GM21515 (cell line): ENCODE measurements around the gene PMPCA.
"Not testable (repeated sequence)": the region's sequence is repeated elsewhere in the genome, so short reads cannot be mapped to it uniquely, and the experiment has no call there.

Source experiments
- ATAC-seq: cut with Tn5 transposase; IDR thresholded peaks from one replicate; pipeline ENCODE4 v1.9.1; 2021; ENCODE audit not compliant: unreplicated experiment

The PMPCA gene

DNA sequence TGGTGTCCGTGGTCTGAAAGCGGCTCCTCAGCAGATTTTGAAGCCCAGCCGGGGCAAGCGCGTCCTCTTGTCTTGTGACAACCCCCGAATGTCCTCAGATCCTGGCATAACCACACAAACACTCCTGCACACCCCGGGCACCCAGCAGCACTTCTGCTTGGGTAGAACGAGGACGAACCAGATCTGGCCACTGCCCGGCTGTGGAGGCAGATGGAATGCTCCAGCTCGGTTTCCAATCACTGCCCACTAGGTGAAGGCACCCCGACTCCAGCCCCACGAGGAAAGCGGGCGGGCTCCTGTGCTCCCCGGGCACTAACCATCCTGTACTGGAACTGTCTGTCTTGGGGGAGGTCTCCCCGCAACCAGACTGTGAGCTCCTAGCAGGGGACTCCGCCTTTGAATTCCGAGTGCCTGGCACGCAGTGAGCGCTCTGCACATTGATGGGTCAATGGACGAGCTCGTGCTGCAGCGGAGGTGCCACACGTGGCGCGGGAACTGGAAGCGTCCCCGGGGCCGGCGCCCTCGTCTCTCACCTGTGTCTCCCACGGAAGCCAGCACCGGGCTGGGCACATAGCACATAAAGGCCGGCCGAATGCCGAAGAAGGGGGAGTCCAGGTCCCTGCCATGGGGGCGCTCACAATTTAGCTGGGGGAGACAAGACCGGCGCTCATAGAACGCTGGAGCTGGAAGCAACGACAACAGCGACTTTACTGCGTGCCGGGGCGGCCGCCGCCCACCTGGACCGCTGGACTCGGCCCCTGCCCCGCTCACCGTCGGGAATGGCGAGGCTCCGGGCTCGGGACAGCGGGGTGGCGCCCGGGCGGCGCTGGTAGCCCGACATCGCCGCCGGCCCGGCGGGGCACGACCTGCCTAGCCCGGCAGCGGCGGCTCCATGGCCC, 652 bp upstream of the PMPCA start:
- peak; percentile 20 for ATAC-seq

DNA sequence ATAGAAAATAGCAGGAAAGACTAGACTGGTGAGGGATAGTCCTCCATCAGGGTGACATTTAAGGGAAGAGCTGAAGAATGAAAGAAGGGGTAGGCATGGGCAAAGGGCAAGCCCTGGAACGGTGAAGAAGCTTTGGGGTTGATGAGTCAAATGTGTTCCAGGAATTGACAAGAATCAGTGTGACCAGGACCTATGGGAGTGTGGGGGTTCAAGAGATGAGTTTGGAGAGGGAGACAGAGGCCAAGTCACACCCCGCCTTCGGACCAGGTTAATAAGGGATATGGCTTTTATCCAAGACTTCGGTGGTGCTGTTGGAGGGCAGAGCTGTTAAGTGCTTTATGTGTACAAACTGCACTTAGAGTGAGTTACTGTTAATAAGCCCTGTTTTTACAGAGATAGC, 920 bp downstream of the PMPCA start:
- no peak for ATAC-seq

DNA sequence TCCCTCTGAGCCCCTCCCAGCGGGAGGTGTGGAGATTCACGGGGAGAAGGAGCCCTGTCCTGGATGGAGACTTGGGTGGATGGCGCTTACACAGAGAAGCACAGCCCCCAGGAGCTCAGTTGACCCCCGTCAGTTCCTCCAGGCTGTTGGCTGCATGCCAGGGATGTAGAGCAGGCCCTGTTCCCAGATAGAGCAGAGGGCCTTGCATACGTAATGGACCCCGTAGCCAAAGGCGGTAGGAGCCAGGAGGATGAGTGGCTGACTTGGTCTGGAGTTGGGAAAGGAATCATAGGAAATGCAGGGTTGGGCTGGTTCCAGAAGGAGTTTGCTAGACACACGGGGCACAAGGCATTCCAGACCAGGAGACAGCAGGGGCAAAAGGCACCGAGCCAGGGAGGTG, 2.5 kb downstream of the PMPCA start:
- ATAC-seq: no peak

DNA sequence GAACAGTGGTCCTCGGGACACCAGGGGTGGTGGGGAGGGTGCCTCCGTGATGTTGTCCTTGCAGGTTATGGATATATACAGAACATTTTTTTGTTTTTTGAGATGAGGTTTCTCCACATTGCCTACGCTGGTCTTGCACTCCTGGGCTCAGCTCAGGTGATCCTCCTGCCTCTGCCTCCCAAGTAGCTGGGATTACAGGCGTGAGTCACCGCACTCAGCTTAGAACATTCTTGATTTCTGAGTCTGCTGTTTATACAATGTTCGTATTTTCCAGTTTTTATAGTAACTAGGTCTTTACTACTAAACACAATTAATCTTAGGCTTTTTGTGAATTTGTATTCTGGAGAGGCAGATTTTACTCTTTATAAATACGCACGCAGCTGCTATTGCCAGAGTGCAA, 6.0 kb downstream of the PMPCA start:
- ATAC-seq: no peak

DNA sequence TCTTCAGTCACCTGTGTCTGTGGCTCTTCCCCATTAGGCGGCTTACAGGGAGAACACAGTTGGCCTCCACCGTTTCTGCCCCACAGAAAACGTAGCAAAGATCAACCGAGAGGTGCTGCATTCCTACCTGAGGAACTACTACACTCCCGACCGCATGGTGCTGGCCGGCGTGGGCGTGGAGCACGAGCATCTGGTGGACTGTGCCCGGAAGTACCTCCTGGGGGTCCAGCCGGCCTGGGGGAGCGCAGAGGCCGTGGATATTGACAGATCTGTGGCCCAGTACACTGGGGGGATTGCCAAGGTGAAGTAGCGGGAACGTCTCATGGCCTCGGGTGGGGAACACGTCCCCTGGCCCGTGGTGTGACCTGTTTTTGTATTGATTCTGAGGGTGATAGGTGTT, 6.5 kb downstream of the PMPCA start:
- no peak for ATAC-seq

DNA sequence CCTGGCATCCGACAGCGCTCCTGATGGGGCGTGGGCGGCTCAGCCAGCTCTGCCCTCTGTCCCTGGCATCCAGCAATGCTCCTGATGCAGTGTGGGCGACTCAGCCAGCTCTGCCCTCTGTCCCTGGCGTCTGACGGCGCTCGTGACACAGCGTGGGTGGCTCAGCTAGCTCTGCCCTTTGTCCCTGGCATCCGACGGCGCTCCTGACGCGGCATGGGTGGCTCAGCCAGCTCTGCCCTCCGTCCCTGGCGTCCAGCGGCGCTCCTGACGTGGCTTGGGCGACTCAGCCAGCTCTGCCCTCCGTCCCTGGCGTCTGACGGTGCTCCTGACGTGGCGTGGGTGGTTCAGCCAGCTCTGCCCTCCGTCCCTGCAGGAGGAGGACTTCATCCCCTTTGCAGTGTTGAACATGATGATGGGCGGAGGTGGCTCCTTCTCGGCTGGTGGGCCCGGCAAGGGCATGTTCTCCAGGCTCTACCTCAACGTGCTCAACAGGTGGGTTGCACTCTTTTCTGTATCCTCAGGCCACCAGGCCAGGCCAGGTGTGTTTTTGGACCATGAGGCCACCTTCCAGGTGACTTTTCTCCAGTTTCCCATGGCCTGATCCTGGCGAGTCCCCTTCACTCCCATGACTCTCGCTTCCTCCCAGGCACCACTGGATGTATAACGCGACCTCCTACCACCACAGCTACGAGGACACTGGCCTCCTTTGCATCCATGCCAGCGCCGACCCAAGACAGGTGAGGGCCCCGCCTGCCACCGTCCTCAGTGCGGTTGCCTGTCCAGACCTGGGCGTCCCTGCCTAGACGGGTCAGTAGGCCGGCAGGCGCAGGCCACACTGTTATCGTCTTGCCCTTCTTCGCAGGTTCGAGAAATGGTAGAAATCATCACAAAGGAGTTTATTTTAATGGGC, 8.0 kb downstream of the PMPCA start:
- no peak for ATAC-seq

DNA sequence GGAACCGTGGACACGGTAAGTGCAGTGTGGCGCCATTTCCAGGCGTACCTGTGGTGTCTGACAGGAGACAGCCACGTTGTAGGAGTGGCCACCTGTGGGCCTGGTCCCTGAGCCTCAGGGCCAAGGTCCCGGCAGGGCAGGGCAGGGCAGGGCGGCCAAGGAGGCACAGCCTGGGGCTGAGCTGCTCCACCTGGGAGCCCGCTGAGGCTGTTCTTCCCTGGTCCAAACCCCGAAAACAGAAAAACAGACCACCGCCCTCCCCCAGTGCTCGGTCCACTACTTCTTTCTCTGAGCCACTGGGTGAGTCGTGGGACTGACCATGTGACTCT, 8.6 kb downstream of the PMPCA start:
- no peak for ATAC-seq

DNA sequence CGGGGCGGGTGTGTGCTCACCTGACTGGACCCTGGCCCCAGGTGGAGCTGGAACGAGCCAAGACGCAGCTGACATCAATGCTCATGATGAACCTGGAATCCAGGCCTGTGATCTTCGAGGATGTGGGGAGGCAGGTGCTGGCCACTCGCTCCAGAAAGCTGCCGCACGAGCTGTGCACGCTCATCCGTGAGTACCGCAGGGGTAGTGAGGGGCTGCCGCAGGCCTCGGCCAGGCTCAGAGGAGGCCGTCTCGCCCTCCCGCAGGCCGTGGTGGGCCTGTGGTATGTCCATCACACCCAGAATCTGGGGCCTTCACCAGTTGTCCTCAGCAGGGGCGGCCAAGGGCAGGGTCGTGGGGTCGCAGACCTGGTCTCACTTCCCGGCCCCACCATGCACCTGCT, 11.3 kb downstream of the PMPCA start:
- ATAC-seq: no peak

DNA sequence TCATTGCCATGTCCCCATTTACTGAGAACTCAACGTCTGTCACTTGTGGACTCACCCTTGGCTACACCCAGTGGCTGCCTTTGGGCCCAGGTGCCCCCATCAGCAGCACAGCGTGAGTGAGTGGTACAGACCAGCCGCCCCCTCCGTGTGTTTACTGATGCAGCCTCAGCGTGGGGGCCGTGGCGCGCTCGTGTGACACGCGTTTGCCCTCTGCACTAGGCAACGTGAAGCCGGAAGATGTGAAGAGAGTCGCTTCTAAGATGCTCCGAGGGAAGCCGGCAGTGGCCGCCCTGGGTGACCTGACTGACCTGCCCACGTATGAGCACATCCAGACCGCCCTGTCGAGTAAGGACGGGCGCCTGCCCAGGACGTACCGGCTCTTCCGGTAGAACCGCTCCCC, 12.4 kb downstream of the PMPCA start:
- no peak for ATAC-seq

DNA sequence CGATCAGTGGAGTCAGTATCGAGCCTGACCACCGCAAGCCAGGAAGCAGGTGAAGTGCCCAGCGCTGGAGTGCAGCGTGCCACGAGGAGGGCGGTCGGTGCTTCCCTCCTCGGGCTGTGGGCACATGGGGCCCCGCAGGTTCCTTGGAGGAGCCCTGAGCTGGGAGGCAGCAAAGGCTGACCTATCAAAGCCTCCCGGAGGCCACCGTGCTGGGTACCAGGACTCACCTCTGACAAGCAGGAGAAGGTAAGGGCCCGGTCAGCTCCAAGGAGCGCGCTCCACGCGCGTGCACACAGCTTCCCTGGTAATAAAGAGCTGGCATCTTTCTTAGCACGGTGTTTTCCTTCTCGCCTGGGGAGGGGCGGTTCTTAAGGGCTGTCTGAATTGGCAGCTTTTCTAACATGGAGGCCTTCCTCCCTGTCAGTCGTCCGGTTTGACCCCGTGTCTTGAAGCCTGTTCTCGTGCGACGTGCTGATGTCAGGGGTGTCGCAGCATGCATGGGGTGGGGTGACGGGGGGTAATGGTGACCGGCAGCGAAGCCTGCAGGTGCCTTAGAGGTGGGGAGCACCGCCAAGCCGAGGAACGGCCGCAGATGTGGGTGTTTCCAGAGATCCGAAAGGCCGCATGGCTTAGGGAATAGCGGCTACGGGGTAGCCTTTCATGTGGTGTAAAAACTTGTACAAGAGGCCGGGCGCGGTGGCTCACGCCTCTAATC, 13.1 kb downstream of the PMPCA start:
- ATAC-seq: no peak

DNA sequence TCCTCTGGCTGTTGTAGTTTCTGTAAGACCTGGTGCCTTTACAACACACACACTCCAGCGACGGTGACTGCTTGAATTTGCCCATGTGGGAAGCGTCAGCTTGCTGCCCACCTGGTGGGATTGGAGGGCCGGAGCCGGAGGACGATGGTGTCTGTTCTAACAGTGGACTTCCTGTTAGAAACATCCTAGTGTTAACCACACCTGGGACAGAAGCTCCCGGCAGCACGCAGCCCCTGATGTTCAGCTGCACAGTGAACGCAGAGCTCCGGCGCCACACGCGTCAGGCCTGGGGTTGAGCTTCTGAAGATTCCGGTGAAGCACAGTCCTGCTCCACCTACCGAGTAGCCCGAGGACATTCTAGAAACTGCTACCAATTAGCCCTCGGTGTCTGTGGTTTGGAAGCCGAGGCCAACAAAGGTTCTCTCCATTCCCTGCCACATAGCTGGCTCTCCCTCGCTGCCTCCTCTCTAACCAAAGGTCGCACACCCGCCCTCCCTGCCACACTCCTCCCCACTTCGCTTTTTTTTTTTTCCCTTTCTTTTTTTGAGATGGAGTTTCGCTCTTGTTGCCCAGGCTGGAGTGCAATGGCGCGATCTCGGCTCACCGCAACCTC, 14.4 kb downstream of the PMPCA start:
- ATAC-seq: no peak

DNA sequence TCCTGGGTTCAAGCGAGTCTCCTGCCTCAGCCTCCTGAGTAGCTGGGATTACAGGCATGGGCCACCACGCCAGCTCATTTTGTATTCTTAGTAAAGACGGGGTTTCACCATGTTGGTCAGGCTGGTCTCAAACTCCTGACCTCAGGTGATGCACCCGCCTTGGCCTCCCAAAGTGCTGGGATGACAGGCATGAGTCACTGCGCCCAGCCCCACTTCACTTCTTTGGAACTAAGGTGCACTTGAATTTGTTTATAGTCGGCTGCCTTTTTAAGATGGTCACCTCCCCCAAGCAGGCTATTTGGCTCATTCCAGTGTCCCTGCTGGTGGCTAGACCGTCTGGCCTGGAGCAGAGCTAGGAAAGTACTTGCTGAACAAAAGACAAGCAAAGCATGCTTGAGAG, 14.9 kb downstream of the PMPCA start:
- not testable (repeated sequence) for ATAC-seq

DNA sequence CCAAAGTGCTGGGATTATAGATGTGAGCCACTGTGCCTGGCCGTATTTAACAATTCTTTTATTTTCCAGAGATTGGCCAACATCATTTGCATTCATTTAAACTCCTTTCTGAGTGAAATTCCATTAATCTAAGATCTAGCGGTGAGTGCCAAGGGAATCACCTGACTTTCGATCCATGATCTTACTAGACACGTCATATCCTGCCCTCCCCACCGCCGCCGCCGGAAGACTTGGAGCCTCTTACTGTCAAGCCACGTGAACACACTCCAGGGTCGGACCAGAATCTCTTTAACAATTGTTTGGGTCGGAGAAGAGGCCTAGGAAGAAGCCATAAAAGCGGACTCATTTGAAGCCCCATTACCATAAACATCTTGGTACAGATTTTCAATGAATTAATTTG, 16.3 kb downstream of the PMPCA start:
- ATAC-seq: no peak

DNA sequence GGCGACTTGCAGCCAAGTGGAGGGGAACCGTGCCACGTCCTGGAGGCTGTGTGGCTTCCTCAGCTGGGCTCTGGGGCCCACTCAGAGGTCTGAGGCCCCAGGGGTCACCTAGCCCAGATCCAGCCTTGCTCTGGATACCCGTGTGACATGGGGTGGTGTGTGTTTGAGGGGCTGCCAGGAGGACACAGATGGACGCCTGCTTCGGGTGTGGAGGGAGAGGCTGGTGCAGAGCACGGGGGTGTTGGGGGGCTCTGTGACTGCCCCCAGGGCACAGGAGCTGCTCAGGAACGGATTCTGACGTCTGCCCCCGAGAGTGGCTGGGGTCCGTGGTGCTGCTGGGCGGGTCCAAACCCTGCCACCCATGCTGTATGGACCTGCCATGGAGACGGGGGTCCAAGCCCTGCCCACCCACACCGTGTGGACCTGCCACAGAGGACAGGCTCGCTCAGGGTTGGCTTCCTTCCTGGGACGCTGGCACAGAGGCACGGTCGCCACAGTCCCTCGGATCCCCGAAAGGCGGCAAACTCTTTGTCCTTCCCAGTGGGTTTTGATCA, 18.7 kb downstream of the PMPCA start:
- no peak for ATAC-seq

DNA sequence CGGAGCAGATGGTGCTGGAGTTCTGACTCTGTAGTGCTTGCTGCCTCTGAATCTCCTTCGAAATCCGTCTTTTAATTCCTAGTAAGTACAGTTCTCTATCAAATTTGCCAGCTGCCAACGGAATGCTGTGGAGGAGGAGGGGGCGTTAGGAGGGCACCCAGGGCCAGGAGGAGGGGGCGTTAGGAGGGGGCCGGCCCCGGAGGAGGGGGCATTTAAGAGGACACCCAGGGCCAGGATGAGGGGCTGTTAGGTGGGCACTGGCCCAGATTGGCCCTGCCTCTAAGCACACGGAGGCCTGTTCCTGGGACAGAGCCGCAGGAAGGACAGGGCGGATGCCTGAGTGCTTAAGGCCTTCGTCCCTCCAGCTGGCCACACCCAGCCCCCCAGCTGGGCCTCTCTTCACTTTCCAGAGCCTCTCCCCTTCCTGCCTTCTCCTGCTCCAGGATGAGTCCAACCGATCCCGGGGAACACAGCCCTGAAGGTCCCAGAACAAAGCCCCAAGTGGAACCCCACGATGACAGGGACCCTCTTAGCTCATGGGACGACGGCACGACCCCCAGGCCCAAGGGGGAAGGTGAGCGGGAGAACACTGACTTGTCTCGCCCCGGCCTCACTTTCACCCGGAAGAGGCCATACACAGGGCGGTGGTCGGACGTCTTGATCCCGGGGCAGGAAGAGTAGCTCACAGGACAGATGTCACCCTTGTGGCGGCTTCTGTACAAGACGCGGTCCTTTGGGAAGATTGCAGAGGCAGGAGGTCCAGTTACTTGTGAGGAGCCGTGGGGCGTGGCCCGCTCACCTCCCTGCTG, 19.4 kb downstream of the PMPCA start:
- ATAC-seq: no peak

DNA sequence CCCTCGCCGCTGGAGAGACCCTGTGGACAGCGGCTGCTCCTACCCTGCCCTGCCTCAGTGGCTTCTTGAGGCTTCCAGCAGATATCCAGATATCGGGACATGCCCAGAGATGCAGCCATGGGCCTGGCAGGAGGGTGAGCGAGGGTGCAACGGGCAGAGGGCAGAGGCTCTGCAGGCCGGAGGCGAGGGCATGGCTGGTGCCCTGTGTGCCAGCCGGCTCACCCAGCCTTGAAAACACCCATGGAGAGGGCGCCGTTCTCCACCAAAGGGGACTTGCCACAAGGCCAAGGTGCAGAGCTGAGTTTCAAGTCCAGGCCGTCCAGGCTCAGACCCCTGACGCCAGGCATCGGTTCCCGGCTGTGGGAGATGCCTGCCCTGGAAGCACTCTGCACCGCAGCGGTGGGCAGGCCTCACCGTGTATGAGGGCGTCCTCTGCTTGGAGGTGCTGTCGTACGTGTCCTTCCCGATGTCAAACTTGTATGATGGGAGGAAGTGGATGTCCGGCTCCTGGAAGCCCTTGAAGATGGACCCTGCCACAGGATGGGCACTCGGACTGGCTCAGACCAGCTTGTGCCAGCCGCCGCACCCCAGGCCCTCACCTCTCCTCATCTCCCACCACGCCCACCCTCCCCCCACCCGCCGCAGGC, 20.3 kb downstream of the PMPCA start:
- no peak for ATAC-seq

DNA sequence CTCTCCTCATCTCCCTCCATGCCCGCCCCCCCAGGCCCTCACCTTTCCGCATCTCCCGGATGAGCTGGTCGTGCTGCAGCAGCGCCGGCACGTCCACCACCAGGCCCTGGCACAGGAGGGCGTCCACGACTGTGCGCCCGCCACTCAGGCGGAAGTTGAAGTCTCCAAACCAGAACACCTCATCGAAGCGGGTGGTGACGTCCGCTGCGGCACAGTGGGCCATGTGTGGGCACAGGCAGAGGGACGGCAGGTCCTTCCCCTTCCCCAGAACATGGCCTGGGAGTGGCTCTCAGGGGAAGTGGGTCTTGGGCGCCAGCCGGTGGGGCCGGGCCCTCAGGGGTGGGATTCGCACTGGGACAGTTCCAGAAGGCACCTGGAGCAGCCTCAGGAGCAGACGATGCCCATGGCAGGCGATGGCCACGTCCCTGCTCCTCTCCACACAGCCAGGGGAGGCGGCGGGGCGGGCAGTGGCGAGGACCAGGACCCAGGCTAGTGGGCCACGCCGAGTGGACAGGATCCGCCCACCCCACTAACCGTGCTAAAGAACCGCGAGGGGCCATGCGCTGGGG, 21.4 kb downstream of the PMPCA start:
- no peak for ATAC-seq

DNA sequence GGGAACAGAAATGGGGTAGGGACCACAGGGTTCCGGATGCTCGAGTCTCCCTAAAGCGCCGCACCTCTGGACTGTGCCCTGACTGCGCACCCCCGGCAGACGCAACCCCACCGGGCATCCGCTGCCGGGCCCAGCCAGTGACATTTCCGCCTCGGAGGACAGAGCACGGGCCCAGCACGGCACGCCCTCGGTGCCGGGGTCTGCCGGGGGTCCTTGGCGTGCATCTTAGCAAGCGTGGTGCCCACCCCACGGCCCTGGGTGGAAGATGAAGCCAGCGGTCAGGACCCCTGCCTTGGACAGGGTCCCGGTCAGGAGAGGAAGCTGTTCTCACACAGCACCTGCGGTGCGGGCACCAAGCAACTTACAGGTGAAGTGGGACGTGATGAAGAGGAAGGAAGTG, 22.1 kb downstream of the PMPCA start:
- no peak for ATAC-seq

DNA sequence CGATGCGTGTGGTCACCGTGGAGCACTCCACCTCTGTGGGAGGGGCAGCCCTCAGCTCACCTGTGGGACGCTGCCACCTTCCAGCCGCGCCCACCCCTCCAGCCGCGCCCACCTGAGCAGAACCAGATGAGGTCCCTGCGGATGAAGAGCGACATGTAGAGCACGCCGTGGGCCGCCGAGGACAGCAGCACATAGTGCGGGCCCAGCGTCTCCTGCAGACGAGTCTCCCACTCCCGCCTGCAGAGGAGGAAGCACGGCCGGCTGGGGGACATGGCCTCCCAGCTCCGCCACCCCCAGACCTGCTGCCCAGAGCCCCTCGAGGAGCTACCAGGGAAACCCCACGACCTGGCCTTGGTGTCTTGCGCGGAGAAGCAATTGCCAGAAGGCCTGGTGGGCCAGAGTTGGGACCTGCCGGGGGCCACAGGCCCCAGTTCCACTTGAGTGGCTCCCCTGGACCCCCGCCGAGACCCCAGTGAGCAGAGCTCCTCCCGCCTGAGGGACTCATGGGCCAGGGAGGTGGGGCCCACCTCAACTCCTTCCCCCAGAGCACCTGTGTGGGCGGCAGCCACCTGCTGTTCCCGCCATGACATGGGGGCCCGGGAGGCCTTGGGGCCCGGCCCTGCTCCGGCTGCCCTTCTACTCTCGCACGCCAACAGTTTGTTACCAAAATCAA, 22.7 kb downstream of the PMPCA start:
- no peak for ATAC-seq
